ENCODE measurements around the gene NF1.

- TF ChIP-seq CTCF (IDR thresholded peaks at IDR 0.05) = no peak
- no peak for TF ChIP-seq POLR2AphosphoS5 (IDR thresholded peaks at IDR 0.05; ENCODE audit: low read depth, low read length)
- no peak for TF ChIP-seq YY1 (IDR thresholded peaks at IDR 0.05; ENCODE audit: low read depth)
- no peak for TF ChIP-seq ELF1 (IDR thresholded peaks at IDR 0.05)
- TF ChIP-seq EP300 (IDR thresholded peaks at IDR 0.05; ENCODE audit: borderline replicate concordance in 1 of 2, low read depth in 1 of 2, low read length in 1 of 2) = no peak
- no peak for TF ChIP-seq JUND (IDR thresholded peaks at IDR 0.05)
- TF ChIP-seq MXI1 (IDR thresholded peaks at IDR 0.05; ENCODE audit: low read depth, low read length) = no peak
- no peak for TF ChIP-seq MAX (IDR thresholded peaks at IDR 0.05; ENCODE audit: low read depth)
- no peak for TF ChIP-seq RFX5 (IDR thresholded peaks at IDR 0.05; ENCODE audit: low read length)
- no peak for TF ChIP-seq REST (IDR thresholded peaks at IDR 0.05; ENCODE audit: low read depth, low read length)
- TF ChIP-seq RAD21 (IDR thresholded peaks at IDR 0.05; ENCODE audit: low read length) = no peak
- no peak for TF ChIP-seq NRF1 (IDR thresholded peaks at IDR 0.05; ENCODE audit: low read depth, low read length)
Observed at GRCh38 chr17:31272236-31272635, 177.5 kb downstream of the NF1 start.
